Endothelial cell of umbilical vein (primary cell): ENCODE results near the gene CCDC18.

Experiments
- CTCF ChIP-seq, 2 donors: IDR thresholded peaks; 1 replicate in 1 of 2; 2 replicates in 1 of 2; pipeline ENCODE4 v1.5.1; 2011; ENCODE audit warnings: low read length in 2 of 2, mild to moderate bottlenecking in 2 of 2, moderate library complexity in 2 of 2, control low read depth in 1 of 2, inconsistent platforms in 1 of 2, low read depth in 1 of 2; ENCODE audit not compliant: insufficient read depth in 1 of 2; ENCODE audit errors: extremely low read depth in 1 of 2
- EZH2 ChIP-seq: IDR thresholded peaks from 2 replicates; pipeline ENCODE4 v1.6.1; 2012; ENCODE audit warnings: borderline replicate concordance, low read depth, mild to moderate bottlenecking, moderate library complexity, low read length, inconsistent platforms; ENCODE audit not compliant: severe bottlenecking
- FOS ChIP-seq: IDR thresholded peaks from 2 replicates; pipeline ENCODE4 v1.6.1; 2011; ENCODE audit warnings: mild to moderate bottlenecking, low read length, moderate library complexity, borderline replicate concordance; ENCODE audit not compliant: insufficient read depth
- GATA2 ChIP-seq: IDR thresholded peaks from 2 replicates; pipeline ENCODE4 v1.7.0; 2011; ENCODE audit warnings: low read depth, mild to moderate bottlenecking, moderate library complexity, mixed read lengths, low read length; ENCODE audit not compliant: insufficient read length, insufficient read depth
- JUN ChIP-seq: IDR thresholded peaks from 2 replicates; pipeline ENCODE4 v1.6.1; 2011; ENCODE audit warnings: borderline replicate concordance, low read depth; ENCODE audit not compliant: insufficient read length, insufficient read depth
- MAX ChIP-seq: IDR thresholded peaks from 2 replicates; pipeline ENCODE4 v1.6.1; 2011; ENCODE audit not compliant: insufficient read depth, insufficient read length
- MYC ChIP-seq: IDR thresholded peaks from one replicate; pipeline ENCODE4 v1.6.1; 2011; ENCODE audit warnings: mild to moderate bottlenecking, low read depth, low read length
- POLR2A ChIP-seq: IDR thresholded peaks from 2 replicates; pipeline ENCODE4 v1.6.1; 2012; ENCODE audit warnings: low read depth, mild to moderate bottlenecking, control low read depth, low read length
- POLR2AphosphoS5 ChIP-seq: IDR thresholded peaks from 2 replicates; pipeline ENCODE4 v1.6.1; 2012; ENCODE audit warnings: low read depth, mild to moderate bottlenecking, control low read depth, low read length, moderate library complexity; ENCODE audit not compliant: insufficient read depth

- TF ChIP-seq POLR2A (no peak), EZH2 (no peak), CTCF (IDR thresholded peaks at IDR 0.05; ENCODE audit: extremely low read depth in 1 of 2, insufficient read depth in 1 of 2, low read depth in 1 of 2, low read length in 2 of 2) (no peak), JUN (no peak), MAX (no peak), POLR2AphosphoS5 (no peak), FOS (no peak), MYC (no peak), GATA2 (no peak)
These were observed 6.1 kb downstream of the CCDC18 start for GRCh38 chr1:93186667-93187066.
